Measurements from ENCODE around the gene PRKAA1. TPM values are rescaled to one million over a fixed set of nuclear protein-coding genes. Genes with fewer than 3 reads are reported as not detected.

PRKAA1 gene
- total RNA-seq, 1 experiment from 2014 or later, result 28.8 TPM

DNA sequence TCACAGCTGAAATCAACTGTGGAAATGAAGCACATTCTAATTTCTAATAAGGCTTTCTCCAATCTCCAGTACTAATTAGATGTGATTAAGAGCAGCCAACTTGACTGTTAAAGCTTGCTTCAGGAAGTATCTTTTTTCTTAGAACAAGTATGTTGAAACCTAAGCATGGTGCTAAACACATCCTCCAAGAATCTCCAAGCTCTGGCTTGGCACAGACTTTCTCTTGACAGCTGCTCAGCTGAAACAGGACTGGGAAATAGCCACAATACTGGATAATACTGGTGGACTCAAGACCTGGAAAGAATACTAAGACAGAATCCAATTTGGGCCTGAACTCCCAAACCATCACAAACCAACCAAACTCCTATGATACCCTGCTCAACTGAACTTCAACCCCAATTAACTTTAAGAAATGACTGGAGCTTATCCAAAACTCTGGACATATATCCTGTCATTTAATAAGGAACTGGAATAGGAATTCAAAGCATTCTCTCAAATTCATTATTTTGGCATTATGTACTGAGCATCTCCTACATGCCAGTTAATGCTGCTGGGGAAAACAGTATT, 16.2 kb downstream of the PRKAA1 start:
- H3K4me1 Mint-ChIP-seq, result no peaks in the 10 kb centered on the region; a peak in 1 of 4 replicates
- Histone ChIP-seq H3K79me2 (ENCODE audit: insufficient read depth, low read length) (peaks cover 23% of the 10 kb centered on the region; the same call in 1 of the 2 replicates), H2BK20ac (ENCODE audit: low read depth, low read length, poor library complexity, severe bottlenecking) (no peak overlapping the region), H3K9me3 (ENCODE audit: control insufficient read depth, low read depth, low read length) (no peaks in the 10 kb centered on the region), H3K4me2 (ENCODE audit: insufficient read depth, insufficient read length, low read length) (no peak overlapping the region), H3K4ac (ENCODE audit: low read depth, low read length) (no peak overlapping the region), H3K27me3 (ENCODE audit: insufficient read depth, low read length) (no peaks in the 10 kb centered on the region), H4K91ac (ENCODE audit: insufficient read length, low read depth, low read length) (no peak overlapping the region), H2AFZ (ENCODE audit: low read length) (no peak overlapping the region), H3K4me1 (ENCODE audit: insufficient read depth, low read length) (no peaks in the 10 kb centered on the region), H3K9ac (ENCODE audit: extremely low read depth, insufficient read length, low read length) (no peak overlapping the region), H3K27ac (ENCODE audit: insufficient read length, low read depth, low read length) (no peak overlapping the region), H3T11ph (ENCODE audit: low read length) (no peak overlapping the region), H2BK120ac (ENCODE audit: low read depth, low read length, poor library complexity, severe bottlenecking) (no peak overlapping the region), H3K23ac (ENCODE audit: insufficient read length, low read depth, low read length) (no peak overlapping the region), H2AK5ac (ENCODE audit: insufficient read length, low read length) (no peak overlapping the region), H4K5ac (ENCODE audit: insufficient read length, low read depth, low read length) (no peak overlapping the region), H3K79me1 (ENCODE audit: insufficient read depth, low read depth, low read length, poor library complexity, severe bottlenecking) (peaks cover 3% of the 10 kb centered on the region), H2BK15ac (ENCODE audit: low read depth, low read length) (no peak overlapping the region), H4K8ac (replicated peaks; ENCODE audit: insufficient read length, low read depth, low read length) (no peak overlapping the region), H2BK12ac (ENCODE audit: insufficient read length, low read depth, low read length) (no peak overlapping the region), H4K20me1 (ENCODE audit: control insufficient read depth, insufficient read depth, insufficient read length) (no peaks in the 10 kb centered on the region), H3K56ac (ENCODE audit: insufficient read length, low read depth, low read length) (no peak overlapping the region), H3K23me2 (ENCODE audit: insufficient read length, low read depth, low read length, poor library complexity, severe bottlenecking) (no peaks in the 10 kb centered on the region), H2BK5ac (ENCODE audit: insufficient read length, low read length) (no peak overlapping the region), H3K18ac (ENCODE audit: insufficient read length, low read depth, low read length) (no peak overlapping the region), H3K14ac (ENCODE audit: insufficient read depth, low read length) (no peak overlapping the region)
- no peak overlapping the region for H3K4me3 Mint-ChIP-seq
- TF ChIP-seq, protein P1, sequence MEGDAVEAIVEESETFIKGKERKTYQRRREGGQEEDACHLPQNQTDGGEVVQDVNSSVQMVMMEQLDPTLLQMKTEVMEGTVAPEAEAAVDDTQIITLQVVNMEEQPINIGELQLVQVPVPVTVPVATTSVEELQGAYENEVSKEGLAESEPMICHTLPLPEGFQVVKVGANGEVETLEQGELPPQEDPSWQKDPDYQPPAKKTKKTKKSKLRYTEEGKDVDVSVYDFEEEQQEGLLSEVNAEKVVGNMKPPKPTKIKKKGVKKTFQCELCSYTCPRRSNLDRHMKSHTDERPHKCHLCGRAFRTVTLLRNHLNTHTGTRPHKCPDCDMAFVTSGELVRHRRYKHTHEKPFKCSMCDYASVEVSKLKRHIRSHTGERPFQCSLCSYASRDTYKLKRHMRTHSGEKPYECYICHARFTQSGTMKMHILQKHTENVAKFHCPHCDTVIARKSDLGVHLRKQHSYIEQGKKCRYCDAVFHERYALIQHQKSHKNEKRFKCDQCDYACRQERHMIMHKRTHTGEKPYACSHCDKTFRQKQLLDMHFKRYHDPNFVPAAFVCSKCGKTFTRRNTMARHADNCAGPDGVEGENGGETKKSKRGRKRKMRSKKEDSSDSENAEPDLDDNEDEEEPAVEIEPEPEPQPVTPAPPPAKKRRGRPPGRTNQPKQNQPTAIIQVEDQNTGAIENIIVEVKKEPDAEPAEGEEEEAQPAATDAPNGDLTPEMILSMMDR (conservative IDR thresholded peaks at IDR 0.05), result no peak
- H3K9me3 Mint-ChIP-seq, result peaks cover 0 to 3% of the 10 kb centered on the region in 2 experiments; a peak in 1 of 5 replicates
- H3K27me3 Mint-ChIP-seq (ENCODE audit: low read depth), result no peaks in the 10 kb centered on the region
- no peak for DNase-seq
- H3K36me3 Mint-ChIP-seq (ENCODE audit: insufficient read depth in 1 of 3, low read depth in 3 of 3), result peaks cover 5 to 7% (median 6%) of the 10 kb centered on the region in 3 experiments; a peak in 5 of 7 replicates
- peak overlapping the region in 1 of 3 experiments; percentile 71; a peak in 1 of 7 replicates for H3K27ac Mint-ChIP-seq
